BE2C (cell line): Measurements from ENCODE around the gene SULT1C3. TPM values are rescaled to one million over a fixed set of nuclear protein-coding genes. Genes with fewer than 3 reads are reported as not detected.

Source experiments
- DNase-seq: peaks from one replicate; pipeline ENCODE4 v3.0.0-alpha.2; 2020
- H3K27me3 ChIP-seq: fragments of 250-450 bp; sonication (Bioruptor Pico); 2 replicates; pipeline ENCODE4 v1.5.1; 2020; ENCODE audit warnings: mild to moderate bottlenecking
- H3K36me3 ChIP-seq: fragments of 250-450 bp; sonication (Bioruptor Pico); 2 replicates; pipeline ENCODE4 v1.5.1; 2020; ENCODE audit warnings: mild to moderate bottlenecking
- H3K4me1 ChIP-seq: fragments of 250-450 bp; sonication (Bioruptor Pico); 2 replicates; pipeline ENCODE4 v1.5.1; 2020
- H3K4me3 ChIP-seq: 2 replicates; pipeline ENCODE4 v1.5.1; 2011; ENCODE audit warnings: low read depth, low read length
- H3K9me3 ChIP-seq: fragments of 250-450 bp; sonication (Bioruptor Pico); 2 replicates; pipeline ENCODE4 v1.5.1; 2020
- CTCF ChIP-seq: IDR thresholded peaks from 2 replicates; pipeline ENCODE4 v1.5.1; 2012; ENCODE audit warnings: mild to moderate bottlenecking, low read depth, low read length
- polyA plus RNA-seq: library from polyadenylated mRNA; unstranded; fragments of >200 nt; gene quantifications from one replicate; pipeline ENCODE4 v1.2.1, GENCODE V29; 2012; ENCODE audit warnings: low read depth, missing spikeins; ENCODE audit not compliant: insufficient read length, insufficient read depth

Gene SULT1C3
- not detected for polyA plus RNA-seq

GRCh38 chr2:108239786-108240185 lies at the start of gene SULT1C3:
SULT1C3 (plus strand) TSS chr2:108239968; CDS start chr2:108247195, 7,227 bp downstream.
- TF ChIP-seq CTCF, result no peak
- Histone ChIP-seq H3K36me3 (no peaks in the 10 kb centered on the region), H3K4me1 (no peaks in the 10 kb centered on the region), H3K4me3 (no peak within 1 kb of the TSS), H3K9me3 (no peaks in the 10 kb centered on the region), H3K27me3 (no peaks in the 10 kb centered on the region)
- no peak for DNase-seq

- H3K27me3 ChIP-seq, result no peaks in the 10 kb centered on the region
- no peak overlapping the region for H3K4me3 ChIP-seq
- H3K36me3 ChIP-seq, result no peaks in the 10 kb centered on the region
Measured at GRCh38 chr2:108193251-108193650, 46.5 kb upstream of the SULT1C3 start.

GRCh38 chr2:108194409-108195132 lies 45.2 kb upstream of the SULT1C3 start:
- Histone ChIP-seq H3K9me3 (no peaks in the 10 kb centered on the region), H3K27me3 (no peaks in the 10 kb centered on the region), H3K4me3 (no peak overlapping the region), H3K36me3 (no peaks in the 10 kb centered on the region), H3K4me1 (no peaks in the 10 kb centered on the region)
- no peak for DNase-seq
- TF ChIP-seq CTCF, result no peak; the same call in 1 of the 2 replicates

More at GRCh38 chr2:108193251-108193650, 46.5 kb upstream of the SULT1C3 start:
- no peak for DNase-seq
- TF ChIP-seq CTCF, result no peak
- no peaks in the 10 kb centered on the region for H3K4me1 ChIP-seq
- H3K9me3 ChIP-seq, result no peaks in the 10 kb centered on the region

GRCh38 chr2:108195133-108195439 lies 44.7 kb upstream of the SULT1C3 start:
- DNase-seq, result no peak
- H3K4me3 ChIP-seq, result no peak overlapping the region
- TF ChIP-seq CTCF, result no peak
- H3K27me3 ChIP-seq, result no peaks in the 10 kb centered on the region
- H3K4me1 ChIP-seq, result no peaks in the 10 kb centered on the region
- H3K36me3 ChIP-seq, result no peaks in the 10 kb centered on the region
- H3K9me3 ChIP-seq, result no peaks in the 10 kb centered on the region

- Histone ChIP-seq H3K4me3 (no peak overlapping the region), H3K36me3 (no peaks in the 10 kb centered on the region), H3K27me3 (no peaks in the 10 kb centered on the region), H3K4me1 (no peaks in the 10 kb centered on the region), H3K9me3 (no peaks in the 10 kb centered on the region)
- TF ChIP-seq CTCF, result no peak
- no peak for DNase-seq
Measured at GRCh38 chr2:108199726-108200125, 40.0 kb upstream of the SULT1C3 start.

GRCh38 chr2:108200569-108200968 lies 39.2 kb upstream of the SULT1C3 start:
- Histone ChIP-seq H3K9me3 (no peaks in the 10 kb centered on the region), H3K4me1 (no peaks in the 10 kb centered on the region), H3K36me3 (no peaks in the 10 kb centered on the region), H3K27me3 (no peaks in the 10 kb centered on the region), H3K4me3 (no peak overlapping the region)
- no peak for DNase-seq
- TF ChIP-seq CTCF, result no peak
